Liver (tissue), 9 donors: ENCODE results near the gene ENG. TPM values are rescaled to one million over a fixed set of nuclear protein-coding genes. Genes with fewer than 3 reads are reported as not detected.

Experiments
- DNase-seq: peaks from one replicate; pipeline ENCODE4 v3.0.0-alpha.2; 2017; ENCODE audit warnings: low spot score
- H3K27ac ChIP-seq, 2 donors: one replicate each; pipeline ENCODE4 v1.7.0; 2013; ENCODE audit warnings: inconsistent platforms in 2 of 2, low read length in 2 of 2, control low read depth in 1 of 2, low read depth in 1 of 2, mild to moderate bottlenecking in 1 of 2
- H3K27me3 ChIP-seq, 4 donors: one replicate each; pipeline versions ENCODE4 v1.6.1 to v1.7.0; 2013; ENCODE audit warnings: low read length in 3 of 4, inconsistent platforms in 1 of 4, mild to moderate bottlenecking in 1 of 4, moderate library complexity in 1 of 4; ENCODE audit not compliant: control insufficient read depth in 4 of 4, insufficient read depth in 4 of 4
- H3K36me3 ChIP-seq, 4 donors: one replicate each; pipeline versions ENCODE4 v1.6.1 to v1.7.0; 2013; ENCODE audit warnings: low read length in 3 of 4, mild to moderate bottlenecking in 3 of 4, low read depth in 1 of 4, moderate library complexity in 1 of 4; ENCODE audit not compliant: control insufficient read depth in 4 of 4, insufficient read depth in 3 of 4
- H3K4me1 ChIP-seq, 4 donors: one replicate each; pipeline versions ENCODE4 v1.6.1 to v1.7.0; 2013; ENCODE audit warnings: low read length in 3 of 4, mild to moderate bottlenecking in 3 of 4, moderate library complexity in 1 of 4; ENCODE audit not compliant: control insufficient read depth in 4 of 4, insufficient read depth in 4 of 4
- H3K4me3 ChIP-seq, 3 donors: one replicate each; pipeline versions ENCODE4 v1.6.1 to v1.7.0; 2013; ENCODE audit warnings: low read length in 3 of 3, control low read depth in 1 of 3, low read depth in 1 of 3, mild to moderate bottlenecking in 1 of 3
- H3K9ac ChIP-seq, 2 donors: one replicate each; pipeline ENCODE4 v1.7.0; 2013; ENCODE audit warnings: low read length in 2 of 2, mild to moderate bottlenecking in 2 of 2, moderate library complexity in 2 of 2, control low read depth in 1 of 2, low read depth in 1 of 2
- H3K9me3 ChIP-seq, 4 donors: one replicate each; pipeline versions ENCODE4 v1.6.1 to v1.7.0; 2013; ENCODE audit warnings: low read length in 3 of 4; ENCODE audit not compliant: control insufficient read depth in 4 of 4
- ATF3 ChIP-seq: IDR thresholded peaks from 2 replicates; pipeline ENCODE4 v1.6.1; 2016; ENCODE audit warnings: antibody characterized with exemption
- CTCF ChIP-seq: fragments of 150-350 bp; IDR thresholded peaks from 2 replicates; pipeline ENCODE4 v1.5.1; 2017; ENCODE audit warnings: improper control_type of control experiment, low read depth, low read length; ENCODE audit not compliant: missing input control
- EGR1 ChIP-seq, 2 donors: IDR thresholded peaks; 2 replicates each; pipeline ENCODE4 v1.6.1; 2016 to 2018; ENCODE audit warnings: antibody characterized with exemption in 2 of 2, low read depth in 2 of 2
- FOXA1 ChIP-seq: IDR thresholded peaks from 2 replicates; pipeline ENCODE4 v1.6.1; 2016; ENCODE audit warnings: antibody characterized with exemption
- FOXA2 ChIP-seq: IDR thresholded peaks from 2 replicates; pipeline ENCODE4 v1.6.1; 2016; ENCODE audit warnings: antibody characterized with exemption
- GABPA ChIP-seq, 2 donors: IDR thresholded peaks in 1 of 2; conservative IDR thresholded peaks in 1 of 2; 2 replicates each; pipeline ENCODE4 v1.6.1; 2016; ENCODE audit warnings: antibody characterized with exemption in 2 of 2, mild to moderate bottlenecking in 1 of 2, moderate library complexity in 1 of 2
- HNF4A ChIP-seq, 2 donors: conservative IDR thresholded peaks; 2 replicates each; pipeline ENCODE4 v1.6.1; 2016; ENCODE audit warnings: antibody characterized with exemption in 2 of 2, mild to moderate bottlenecking in 2 of 2
- HNF4G ChIP-seq: IDR thresholded peaks from 2 replicates; pipeline ENCODE4 v1.6.1; 2016; ENCODE audit warnings: antibody characterized with exemption
- MAX ChIP-seq: IDR thresholded peaks from 2 replicates; pipeline ENCODE4 v1.6.1; 2016; ENCODE audit warnings: antibody characterized with exemption
- NR2F2 ChIP-seq: IDR thresholded peaks from 2 replicates; pipeline ENCODE4 v1.6.1; 2016; ENCODE audit warnings: antibody characterized with exemption
- RAD21 ChIP-seq, 2 donors: IDR thresholded peaks; 2 replicates each; pipeline ENCODE4 v1.6.1; 2016; ENCODE audit warnings: antibody characterized with exemption in 2 of 2, mild to moderate bottlenecking in 2 of 2
- REST ChIP-seq: IDR thresholded peaks from 2 replicates; pipeline ENCODE4 v1.6.1; 2016; ENCODE audit warnings: antibody characterized with exemption, mild to moderate bottlenecking
- RXRA ChIP-seq, 2 donors: IDR thresholded peaks; 2 replicates each; pipeline ENCODE4 v1.6.1; 2017 to 2018; ENCODE audit warnings: antibody characterized with exemption in 2 of 2, mild to moderate bottlenecking in 1 of 2
- SP1 ChIP-seq: IDR thresholded peaks from 2 replicates; pipeline ENCODE4 v1.6.1; 2018; ENCODE audit warnings: antibody characterized with exemption, mild to moderate bottlenecking
- TAF1 ChIP-seq: conservative IDR thresholded peaks from 2 replicates; pipeline ENCODE4 v1.6.1; 2016; ENCODE audit warnings: antibody characterized with exemption, mild to moderate bottlenecking
- YY1 ChIP-seq: IDR thresholded peaks from 2 replicates; pipeline ENCODE4 v1.6.1; 2016; ENCODE audit warnings: antibody characterized with exemption, mild to moderate bottlenecking
- ZBTB33 ChIP-seq: IDR thresholded peaks from 2 replicates; pipeline ENCODE4 v1.6.1; 2016; ENCODE audit warnings: antibody characterized with exemption
- WGBS: extraction: QIAGEN DNeasy Blood & Tissue Kit; methylation state at CpG from one replicate; pipeline ENCODE4 v1.1.7; 2013; 5-methylcytosine and 5-hydroxymethylcytosine counted together
- polyA plus RNA-seq, 2 donors: library from polyadenylated mRNA; stranded (reverse) in 1 of 2; unstranded in 1 of 2; fragments of 200-250 nt in 1 of 2; fragments of >200 nt in 1 of 2; fragmentation: Nextera tagmentation in 1 of 2; extraction: Ambion mirVana in 1 of 2; gene quantifications; one replicate each; pipeline versions ENCODE4 v1.2.1 to v1.2.3, GENCODE V29; 2013 to 2015
- total RNA-seq, 2 donors: library from RNA; depleted of rRNA; stranded (reverse); fragments of >200 nt; gene quantifications; one replicate each; pipeline ENCODE4 v1.2.3, GENCODE V29; 2014
- donor health status: healthy.
- donor health status: healthy.
- donor health status: healthy.
- donor health status: healthy.
- donor health status: healthy.

The ENG gene
- total and polyA plus RNA-seq, 4 donors: 12.8 to 91.3 (median 24.2) TPM

- Histone ChIP-seq H3K4me3 (peak overlapping the region in 1 of 3 donors; percentile 5), H3K27ac (no peak overlapping the region), H3K4me1 (peaks cover 0 to 3% (median 0%) of the 10 kb centered on the region in 4 donors), H3K9me3 (no peaks in the 10 kb centered on the region), H3K9ac (no peak overlapping the region), H3K36me3 (no peaks in the 10 kb centered on the region), H3K27me3 (no peaks in the 10 kb centered on the region)
- 62% methylated on average over 15 of the region's 15 CpGs for WGBS
- no peak for DNase-seq
- TF ChIP-seq CTCF (no peak), FOXA1 (no peak), SP1 (no peak), ZBTB33 (no peak), TAF1 (no peak), HNF4A (conservative IDR thresholded peaks at IDR 0.05) (no peak), RXRA (IDR thresholded peaks at IDR 0.05) (no peak), REST (no peak), ATF3 (no peak), MAX (no peak), HNF4G (no peak), NR2F2 (no peak), YY1 (no peak), GABPA (IDR thresholded peaks at IDR 0.05 in 1 of 2, conservative IDR thresholded peaks at IDR 0.05 in 1 of 2) (no peak), FOXA2 (no peak), RAD21 (IDR thresholded peaks at IDR 0.05) (no peak), EGR1 (IDR thresholded peaks at IDR 0.05; ENCODE audit: low read depth in 2 of 2) (no peak)
Observed at GRCh38 chr9:127776195-127776923, 78.1 kb downstream of the ENG start.
